K562 treated with DMSO at 1 percent for 4 hours (cell line): ENCODE measurements around the gene SEPHS2. TPM values are rescaled to one million over a fixed set of nuclear protein-coding genes. Genes with fewer than 3 reads are reported as not detected.

Source experiments
- total RNA-seq: library from RNA; unstranded; fragments of 300-600 nt; gene quantifications from 2 replicates; pipeline ENCODE4 v1.2.3, GENCODE V29; 2022; ENCODE audit not compliant: insufficient read depth

SEPHS2 gene
- total RNA-seq, result 72.3 and 75.1 TPM in 2 replicates

GRCh38 chr16:30445408-30446202 is at the start of gene SEPHS2:
Gene SEPHS2 (minus strand): TSS chr16:30445874. CDS start chr16:30445727, 147 bp downstream.

GRCh38 chr16:30472328-30472942 is 26.8 kb upstream of the SEPHS2 start, which contains the start of gene ITGAL:
Gene ITGAL (plus strand): TSS chr16:30472742. CDS start chr16:30472838, 96 bp downstream.

GRCh38 chr16:30429678-30430427 is 15.8 kb downstream of the SEPHS2 start, which contains the start of gene DCTPP1:
Gene DCTPP1 (minus strand): TSS chr16:30430030. CDS start chr16:30429980, 50 bp downstream.

GRCh38 chr16:30407102-30407803 is 38.4 kb downstream of the SEPHS2 start, which contains the start of gene ZNF771:
Gene ZNF771 (plus strand): TSS chr16:30407606. CDS start chr16:30408054, 448 bp downstream.

GRCh38 chr16:30395155-30395991 is 50.3 kb downstream of the SEPHS2 start, which contains the start of gene ZNF48:
Gene ZNF48 (plus strand): TSS chr16:30395420. CDS start chr16:30395795, 375 bp downstream.

Other genes starting within 250 kb of the SEPHS2 start
- gene SULT1A3, start 246.6 kb downstream of the SEPHS2 start, total RNA-seq, result 3.7 and 10.9 TPM in 2 replicates
- 2.5 and 3.8 TPM in 2 replicates for gene NPIPB13, start 197.4 kb downstream of the SEPHS2 start, total RNA-seq
- gene CD2BP2, start 90.6 kb downstream of the SEPHS2 start, total RNA-seq, result 25.6 and 32.0 TPM in 2 replicates
- gene TBC1D10B, start 75.4 kb downstream of the SEPHS2 start, total RNA-seq, result 44.5 and 53.6 TPM in 2 replicates
- not detected in 2 replicates for gene MYL11, start 71.1 kb downstream of the SEPHS2 start, total RNA-seq
- gene SEPTIN1, start 63.3 kb downstream of the SEPHS2 start, total RNA-seq, result 1.9 and 2.4 TPM in 2 replicates
- 5.8 and 10.6 TPM in 2 replicates for gene ZNF48, start 50.5 kb downstream of the SEPHS2 start, total RNA-seq
- gene ZNF771, start 38.3 kb downstream of the SEPHS2 start, total RNA-seq, result 9.1 and 10.3 TPM in 2 replicates
- 49.1 and 53.8 TPM in 2 replicates for gene DCTPP1, start 15.8 kb downstream of the SEPHS2 start, total RNA-seq
- gene ITGAL, start 26.9 kb upstream of the SEPHS2 start, total RNA-seq, result not detected in 2 replicates
- 64.8 and 75.1 TPM in 2 replicates for gene ZNF768, start 80.7 kb upstream of the SEPHS2 start, total RNA-seq
- gene ZNF747, start 89.0 kb upstream of the SEPHS2 start, total RNA-seq, result 0.63 and 1.3 TPM in 2 replicates
- gene ZNF764, start 112.5 kb upstream of the SEPHS2 start, total RNA-seq, result 3.2 and 6.6 TPM in 2 replicates
- gene ZNF688, start 125.8 kb upstream of the SEPHS2 start, total RNA-seq, result 3.4 and 5.0 TPM in 2 replicates
- 4.2 and 5.2 TPM in 2 replicates for gene ZNF785, start 139.8 kb upstream of the SEPHS2 start, total RNA-seq
- gene ZNF689, start 164.5 kb upstream of the SEPHS2 start, total RNA-seq, result 10.6 and 11.7 TPM in 2 replicates
- 55.6 and 57.7 TPM in 2 replicates for gene PRR14, start 205.1 kb upstream of the SEPHS2 start, total RNA-seq
- 53.4 and 54.9 TPM in 2 replicates for gene FBRS, start 212.6 kb upstream of the SEPHS2 start, total RNA-seq